Effector memory CD4-positive, alpha-beta T cell (primary cell): Measurements from ENCODE around the gene DARS1.

Experiments used
- DNase-seq, 3 donors: peaks; one replicate each; pipeline ENCODE4 v3.0.0-alpha.2; 2020
- H3K27ac ChIP-seq: 2 replicates; pipeline ENCODE4 v1.7.0; 2013; ENCODE audit warnings: mild to moderate bottlenecking, low read length, moderate library complexity; ENCODE audit not compliant: insufficient read depth, poor library complexity, severe bottlenecking
- H3K27me3 ChIP-seq: replicated peaks from 2 replicates; pipeline ENCODE4 v1.7.0; 2013; ENCODE audit warnings: mild to moderate bottlenecking, low read length; ENCODE audit not compliant: insufficient read depth, control insufficient read depth, poor library complexity, severe bottlenecking
- H3K36me3 ChIP-seq: 2 replicates; pipeline ENCODE4 v1.7.0; 2013; ENCODE audit warnings: mild to moderate bottlenecking, low read length, moderate library complexity; ENCODE audit not compliant: control insufficient read depth, insufficient read depth
- H3K4me1 ChIP-seq: 2 replicates; pipeline ENCODE4 v1.7.0; 2013; ENCODE audit warnings: low read length, mild to moderate bottlenecking; ENCODE audit not compliant: control insufficient read depth, insufficient read depth, poor library complexity, severe bottlenecking
- H3K4me3 ChIP-seq: 2 replicates; pipeline ENCODE4 v1.7.0; 2013; ENCODE audit warnings: low read length, low read depth, mild to moderate bottlenecking; ENCODE audit not compliant: insufficient read depth, poor library complexity, severe bottlenecking
- H3K9me3 ChIP-seq: 2 replicates; pipeline ENCODE4 v1.7.0; 2013; ENCODE audit warnings: mild to moderate bottlenecking, low read length, moderate library complexity; ENCODE audit not compliant: control insufficient read depth

The DARS1 gene

DNA sequence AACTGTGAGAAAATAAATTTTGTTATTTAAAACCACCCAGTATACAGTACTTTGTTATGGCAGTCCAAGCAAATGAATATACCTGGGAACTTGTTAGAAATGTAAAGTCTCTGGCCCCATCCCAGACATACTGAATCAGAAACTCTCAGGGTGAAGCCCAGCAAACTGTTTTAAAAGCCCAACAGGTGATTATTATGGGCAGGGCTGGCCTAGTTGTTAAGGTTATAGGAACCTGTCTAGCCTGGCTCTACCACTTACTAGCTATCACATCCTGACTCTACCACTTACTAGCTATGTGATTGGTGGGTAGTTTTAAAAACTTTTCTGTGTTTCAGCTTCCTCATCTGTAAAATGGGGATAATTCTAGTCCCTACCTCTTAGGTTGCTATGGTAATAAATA, 8.0 kb upstream of the DARS1 start:
- no peaks in the 10 kb centered on the region for H3K27me3 ChIP-seq
- no peaks in the 10 kb centered on the region for H3K4me1 ChIP-seq
- no peaks in the 10 kb centered on the region for H3K9me3 ChIP-seq
- DNase-seq, result no peak
- H3K4me3 ChIP-seq, result no peak overlapping the region
- H3K27ac ChIP-seq, result no peak overlapping the region
- no peaks in the 10 kb centered on the region for H3K36me3 ChIP-seq

DNA sequence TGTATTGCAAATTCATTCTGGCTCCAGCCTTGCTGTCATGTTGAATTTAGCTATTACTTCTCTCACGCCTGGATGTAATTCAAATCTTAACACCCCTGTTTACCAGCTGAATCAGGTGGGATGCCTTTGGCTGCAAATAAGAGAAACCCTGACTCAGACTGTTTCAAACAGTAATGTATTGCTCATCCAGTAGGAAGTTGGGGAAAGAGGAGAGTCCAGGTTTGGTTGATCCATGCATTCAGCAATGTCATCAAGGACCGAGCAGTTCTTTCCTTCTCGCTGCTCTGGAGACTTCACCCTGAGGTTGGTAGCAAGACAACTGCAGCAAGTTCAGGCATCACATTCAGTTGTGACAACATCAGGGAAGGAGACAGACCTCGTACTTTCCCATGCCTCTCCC, 6.4 kb upstream of the DARS1 start:
- Histone ChIP-seq H3K27me3 (no peaks in the 10 kb centered on the region), H3K27ac (no peak overlapping the region), H3K36me3 (no peaks in the 10 kb centered on the region), H3K4me3 (no peak overlapping the region), H3K4me1 (no peaks in the 10 kb centered on the region), H3K9me3 (no peaks in the 10 kb centered on the region)
- no peak for DNase-seq

DNA sequence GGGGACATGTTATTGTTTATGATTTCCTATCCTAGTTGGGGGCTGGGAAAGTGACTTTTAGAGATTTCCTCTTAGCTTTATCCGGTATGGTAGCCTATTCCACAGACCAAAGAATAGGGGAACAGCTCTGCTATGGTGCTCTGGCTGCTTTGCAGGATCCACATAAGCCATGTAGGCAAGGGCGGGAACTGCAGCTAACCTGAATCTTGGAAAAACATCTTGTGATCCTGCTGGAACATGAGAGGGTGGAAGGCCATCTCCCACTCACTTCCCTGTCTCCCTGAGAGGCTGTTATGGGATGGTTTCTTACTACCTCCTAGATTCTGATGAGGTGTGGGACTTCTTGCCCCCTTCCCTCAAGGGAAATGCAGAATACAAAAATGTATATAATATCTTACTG, 2.0 kb upstream of the DARS1 start:
- Histone ChIP-seq H3K9me3 (no peaks in the 10 kb centered on the region), H3K27me3 (no peaks in the 10 kb centered on the region), H3K36me3 (no peaks in the 10 kb centered on the region), H3K4me3 (no peak overlapping the region), H3K27ac (no peak overlapping the region), H3K4me1 (peaks cover 22% of the 10 kb centered on the region)
- DNase-seq, result no peak

DNA sequence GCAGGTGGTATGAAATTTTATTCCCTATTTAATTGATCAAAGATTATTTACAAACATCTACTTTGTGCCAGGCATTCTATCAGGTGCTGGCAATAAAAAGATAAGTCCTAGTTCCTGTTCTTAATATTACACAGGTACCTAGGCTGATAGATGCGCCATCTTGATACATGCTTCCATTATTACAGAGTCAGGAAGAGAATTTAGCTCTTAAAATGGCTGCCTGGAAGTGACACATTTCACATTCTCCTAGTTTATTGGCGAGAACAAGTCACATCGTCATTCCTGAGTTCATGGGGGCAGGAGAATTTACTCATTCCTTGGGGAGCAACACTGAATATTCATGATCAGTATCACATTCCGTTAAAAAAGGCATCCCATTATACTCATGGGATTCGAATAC, 1.1 kb upstream of the DARS1 start:
- no peaks in the 10 kb centered on the region for H3K36me3 ChIP-seq
- peaks cover 22% of the 10 kb centered on the region for H3K4me1 ChIP-seq
- no peak for DNase-seq
- no peak overlapping the region for H3K4me3 ChIP-seq
- no peaks in the 10 kb centered on the region for H3K9me3 ChIP-seq
- H3K27me3 ChIP-seq, result no peaks in the 10 kb centered on the region
- peak overlapping the region; percentile 99 for H3K27ac ChIP-seq

DNA sequence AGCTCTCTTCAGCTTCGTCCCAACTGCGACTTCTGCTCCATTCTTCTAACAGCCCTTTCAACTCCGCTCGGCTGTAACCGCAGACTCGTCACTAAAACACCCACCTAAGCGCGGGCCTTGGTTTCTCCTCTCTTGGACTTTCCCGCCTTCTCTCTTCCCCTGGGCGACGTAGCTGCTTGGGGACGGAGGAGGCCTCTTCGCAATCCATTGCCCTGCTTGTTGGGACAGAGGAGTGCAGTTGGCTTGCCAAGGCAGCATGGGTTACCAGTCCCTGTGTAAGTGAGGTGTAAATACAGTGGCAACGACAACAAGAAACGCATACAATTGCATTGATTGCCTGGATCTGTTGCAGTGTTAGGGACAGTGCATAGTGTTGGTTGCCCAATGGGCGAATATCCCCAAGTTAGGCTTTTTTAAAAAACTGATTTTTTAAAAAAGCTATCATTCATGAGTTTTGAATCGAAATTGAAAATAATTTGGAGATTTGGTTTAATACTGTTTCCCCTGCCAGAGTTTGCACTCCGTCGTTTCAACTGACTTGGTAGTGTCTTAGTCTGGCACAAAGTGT, 484 bp upstream of the DARS1 start:
- Histone ChIP-seq H3K4me1 (peaks cover 22% of the 10 kb centered on the region), H3K4me3 (peak overlapping the region; percentile 98), H3K36me3 (no peaks in the 10 kb centered on the region), H3K9me3 (no peaks in the 10 kb centered on the region), H3K27ac (peak overlapping the region; percentile 99), H3K27me3 (no peaks in the 10 kb centered on the region)
- peak in 1 of 3 donors; percentile 66 for DNase-seq

DNA sequence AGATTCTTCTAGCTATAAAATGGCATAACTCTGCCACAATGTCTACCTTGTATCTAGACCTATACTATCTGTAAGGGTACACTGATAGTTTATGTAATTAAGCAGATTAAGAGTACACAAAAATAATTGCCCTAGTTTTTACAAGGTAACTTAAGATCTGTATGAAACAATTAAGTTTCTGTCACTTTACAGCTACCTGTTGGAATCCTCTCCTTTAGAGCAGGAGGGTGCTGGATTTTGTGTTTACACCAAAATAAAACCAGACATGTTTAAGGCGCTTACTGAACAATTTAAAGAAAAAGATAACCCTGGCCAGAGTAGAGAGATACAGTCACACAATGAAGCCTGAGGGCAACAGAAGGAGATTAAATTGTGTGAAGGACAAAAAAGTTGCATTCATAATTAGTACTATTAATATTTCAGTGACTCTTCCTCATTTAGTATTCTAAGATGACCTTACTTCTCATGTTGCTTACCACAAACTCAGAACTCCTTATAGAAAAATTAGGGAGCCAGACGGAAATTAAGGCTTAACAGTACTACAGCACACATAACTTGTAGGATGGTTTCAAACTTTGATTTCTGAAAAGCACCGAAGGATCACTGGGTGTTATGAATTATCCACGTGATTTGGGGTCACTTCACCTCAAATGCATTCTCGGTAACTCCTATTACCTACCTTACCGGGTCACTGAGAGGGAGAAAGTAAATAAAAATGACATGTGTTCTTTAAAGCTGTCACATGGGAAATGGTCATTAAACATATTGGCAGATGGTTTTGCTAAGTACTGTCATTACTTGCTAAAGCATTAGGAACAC, 1.0 kb downstream of the DARS1 start:
- Histone ChIP-seq H3K4me1 (peaks cover 25% of the 10 kb centered on the region), H3K9me3 (no peaks in the 10 kb centered on the region), H3K27ac (peak overlapping the region; percentile 99), H3K27me3 (no peaks in the 10 kb centered on the region), H3K36me3 (no peaks in the 10 kb centered on the region), H3K4me3 (peak overlapping the region; percentile 98)
- DNase-seq, result no peak

DNA sequence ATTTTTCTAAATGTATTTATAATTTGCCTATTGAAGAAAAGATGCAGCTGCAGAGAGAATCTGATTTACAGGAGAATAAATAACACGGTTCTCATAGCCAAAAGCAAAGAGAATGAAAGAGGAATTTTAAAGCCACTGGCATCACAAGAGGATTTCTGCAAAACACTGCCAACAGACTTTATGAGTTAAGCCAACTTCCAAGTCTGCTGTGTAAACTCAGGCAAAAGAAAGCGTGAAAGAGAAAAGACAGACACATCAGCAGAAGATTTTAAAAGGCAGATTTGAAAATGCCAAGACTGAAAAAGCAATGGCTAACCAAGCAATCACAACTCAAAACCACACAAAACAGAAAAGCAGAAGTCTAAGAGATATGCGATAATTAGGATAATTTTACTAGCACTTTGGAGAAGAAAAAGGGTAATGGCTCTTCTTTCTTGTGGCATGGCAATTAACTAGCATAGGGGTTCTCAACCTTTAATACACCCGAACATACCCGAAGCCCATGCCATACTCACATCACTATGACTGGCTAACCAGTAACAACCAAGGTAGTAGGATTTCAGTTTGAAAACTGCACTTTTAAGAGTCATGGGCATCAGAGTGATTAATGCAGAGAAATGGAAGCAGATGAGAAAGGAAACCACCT, 4.9 kb downstream of the DARS1 start:
- Histone ChIP-seq H3K27ac (no peak overlapping the region), H3K27me3 (no peaks in the 10 kb centered on the region), H3K9me3 (no peaks in the 10 kb centered on the region), H3K4me1 (peaks cover 17% of the 10 kb centered on the region), H3K4me3 (no peak overlapping the region), H3K36me3 (peaks cover 6% of the 10 kb centered on the region)
- no peak for DNase-seq

DNA sequence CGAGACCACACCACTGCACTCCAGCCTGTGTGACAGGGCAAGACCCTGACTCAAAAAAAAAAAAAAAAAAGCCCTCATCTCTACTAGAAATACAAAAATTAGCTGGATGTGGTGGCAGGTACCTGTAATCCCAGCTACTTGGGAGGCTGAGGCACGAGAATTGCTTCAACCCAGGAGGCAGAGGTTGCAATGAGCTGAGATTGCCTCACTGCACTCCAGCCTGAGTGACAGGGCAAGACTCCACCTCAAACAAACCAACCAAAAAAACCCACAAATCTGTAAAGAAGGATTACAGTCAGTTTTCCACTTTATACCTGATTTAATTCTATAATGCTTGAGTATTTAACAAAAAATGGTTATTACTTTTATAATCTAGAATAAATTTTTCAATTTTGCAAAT, 9.7 kb downstream of the DARS1 start:
- H3K4me3 ChIP-seq, result no peak overlapping the region
- H3K4me1 ChIP-seq, result peaks cover 3% of the 10 kb centered on the region
- peaks cover 6% of the 10 kb centered on the region for H3K36me3 ChIP-seq
- DNase-seq, result no peak
- no peaks in the 10 kb centered on the region for H3K27me3 ChIP-seq
- no peak overlapping the region for H3K27ac ChIP-seq
- H3K9me3 ChIP-seq, result no peaks in the 10 kb centered on the region

DNA sequence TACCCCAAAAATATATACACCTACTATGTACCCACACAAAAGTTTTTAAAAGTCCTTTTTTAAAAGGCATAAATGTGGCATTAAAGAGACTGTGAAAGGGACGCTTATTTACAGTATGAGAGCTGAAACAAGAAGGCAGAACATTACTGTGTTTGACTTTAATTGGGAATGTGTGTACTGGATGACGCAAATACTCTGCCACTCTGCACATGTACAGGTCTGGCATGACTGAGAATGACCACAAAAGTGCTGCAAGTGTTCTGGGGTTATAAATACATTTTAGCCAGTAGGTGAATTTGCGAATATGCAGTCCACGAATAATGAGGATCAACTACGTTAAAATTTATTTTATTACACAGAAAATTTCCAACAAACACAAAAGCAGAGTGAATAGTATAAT, 11.4 kb downstream of the DARS1 start:
- Histone ChIP-seq H3K4me3 (no peak overlapping the region), H3K27ac (no peak overlapping the region), H3K36me3 (peaks cover 6% of the 10 kb centered on the region), H3K27me3 (no peaks in the 10 kb centered on the region), H3K9me3 (no peaks in the 10 kb centered on the region), H3K4me1 (no peaks in the 10 kb centered on the region)
- DNase-seq, result no peak
